Thymus (tissue), 11 donors: ENCODE results near the gene ZBTB7C. TPM values are rescaled to one million over a fixed set of nuclear protein-coding genes. Genes with fewer than 3 reads are reported as not detected.

Experiments
- DNase-seq, 9 donors: peaks; one replicate each; pipeline ENCODE4 v3.0.0-alpha.2; 2013; ENCODE audit warnings: low spot score in 9 of 9, low read depth in 6 of 9, missing footprints in 1 of 9
- H3K27ac ChIP-seq, 2 donors: one replicate each; pipeline ENCODE4 v1.5.1; 2013; ENCODE audit warnings: control low read depth in 1 of 2, low read depth in 1 of 2, low read length in 1 of 2, mild to moderate bottlenecking in 1 of 2, moderate library complexity in 1 of 2
- H3K27me3 ChIP-seq, 2 donors: one replicate each; pipeline ENCODE4 v1.5.1; 2013; ENCODE audit warnings: low read length in 1 of 2; ENCODE audit not compliant: control insufficient read depth in 2 of 2, insufficient read depth in 1 of 2
- H3K36me3 ChIP-seq, 2 donors: one replicate each; pipeline ENCODE4 v1.5.1; 2013; ENCODE audit warnings: low read length in 1 of 2, mild to moderate bottlenecking in 1 of 2, moderate library complexity in 1 of 2; ENCODE audit not compliant: control insufficient read depth in 2 of 2, insufficient read depth in 2 of 2
- H3K4me1 ChIP-seq, 2 donors: one replicate each; pipeline ENCODE4 v1.5.1; 2013; ENCODE audit warnings: low read length in 2 of 2; ENCODE audit not compliant: control insufficient read depth in 2 of 2, insufficient read depth in 2 of 2
- H3K4me3 ChIP-seq, 2 donors: one replicate each; pipeline ENCODE4 v1.5.1; 2013; ENCODE audit warnings: low read length in 2 of 2, control low read depth in 1 of 2, mild to moderate bottlenecking in 1 of 2
- H3K9me3 ChIP-seq, 2 donors: one replicate each; pipeline ENCODE4 v1.5.1; 2013; ENCODE audit warnings: low read length in 1 of 2, mild to moderate bottlenecking in 1 of 2; ENCODE audit not compliant: control insufficient read depth in 2 of 2, insufficient read depth in 1 of 2
- WGBS: extraction: QIAGEN DNeasy Blood & Tissue Kit; methylation state at CpG from one replicate; pipeline ENCODE4 v1.1.7; 2013; 5-methylcytosine and 5-hydroxymethylcytosine counted together
- polyA plus RNA-seq: library from polyadenylated mRNA; stranded (reverse); fragments of 200-250 nt; gene quantifications from one replicate; pipeline ENCODE4 v1.2.3, GENCODE V29; 2013
- total RNA-seq: library from RNA; stranded (reverse); fragments of 120-200 nt; gene quantifications from one replicate; pipeline ENCODE4 v1.2.4, GENCODE V29; 2013
- donor health status: healthy.

Gene ZBTB7C
- total and polyA plus RNA-seq, 2 donors, result 0.14 to 0.73 TPM

DNA sequence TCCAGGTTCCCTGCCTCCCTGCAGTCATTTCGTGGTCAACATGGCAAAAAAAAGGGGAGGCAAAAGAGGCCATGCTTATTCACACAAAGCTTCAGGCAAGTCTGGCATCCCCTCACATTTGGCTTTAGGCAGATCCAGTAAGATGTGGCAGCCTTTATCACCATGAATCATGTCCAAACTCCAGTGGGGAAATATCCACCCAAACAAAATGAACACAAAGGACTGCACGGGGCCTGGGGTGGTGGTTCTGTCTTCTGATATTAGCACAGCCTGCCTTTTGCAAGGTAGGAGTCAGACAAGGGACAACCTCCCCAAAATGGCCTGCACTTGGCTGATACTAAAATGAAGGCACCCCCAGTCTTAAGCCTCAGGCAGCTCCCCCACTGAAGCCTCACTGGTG, 129.9 kb downstream of the ZBTB7C start:
- Histone ChIP-seq H3K9me3 (no peaks in the 10 kb centered on the region), H3K27me3 (no peaks in the 10 kb centered on the region), H3K27ac (no peak overlapping the region), H3K4me3 (no peak overlapping the region), H3K4me1 (no peaks in the 10 kb centered on the region), H3K36me3 (no peaks in the 10 kb centered on the region)
- no peak for DNase-seq
- 74% methylated on average over 2 of the region's 2 CpGs for WGBS

DNA sequence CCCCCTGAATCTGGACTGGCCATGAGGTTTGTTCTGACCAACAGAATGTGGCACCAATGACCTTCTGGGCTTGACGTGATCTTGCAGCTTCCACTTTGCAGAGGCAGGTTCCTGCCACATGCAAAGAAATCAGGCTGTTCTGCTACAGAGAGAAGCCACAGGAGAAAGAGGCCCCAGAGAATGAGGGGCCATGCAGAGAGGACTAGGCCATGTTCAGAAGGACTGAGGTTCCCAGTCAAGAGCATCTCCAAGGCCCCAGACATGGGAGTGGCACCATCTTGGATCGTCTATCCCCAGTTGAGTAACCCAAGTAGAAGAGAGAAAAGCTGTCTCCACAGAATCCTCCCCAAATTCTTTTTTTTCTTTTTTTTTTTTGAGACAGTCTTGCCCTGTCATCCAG, 131.1 kb downstream of the ZBTB7C start:
- no peak for DNase-seq
- 97% methylated on average over 2 of the region's 2 CpGs for WGBS

DNA sequence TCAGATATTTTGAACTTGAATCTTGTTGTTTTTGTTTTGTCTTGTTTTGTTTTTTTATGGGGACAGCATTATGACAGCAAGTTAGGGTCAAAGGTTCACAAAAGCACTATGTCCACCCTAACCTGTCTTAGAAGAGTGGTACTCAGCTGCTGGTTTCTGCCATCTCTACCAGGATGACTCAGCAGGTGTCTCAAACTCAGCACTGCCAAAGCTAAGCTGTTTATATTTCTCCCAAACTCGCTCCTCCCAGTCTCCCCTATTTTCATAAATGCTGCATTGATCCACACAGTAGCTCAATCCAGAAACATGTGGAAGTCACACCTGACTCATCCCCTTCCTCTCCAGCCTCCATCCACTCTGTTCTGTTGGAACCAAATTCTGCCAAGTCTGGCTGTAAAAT, 134.9 kb downstream of the ZBTB7C start:
- Histone ChIP-seq H3K36me3 (no peaks in the 10 kb centered on the region), H3K4me3 (no peak overlapping the region), H3K27ac (no peak overlapping the region), H3K27me3 (no peaks in the 10 kb centered on the region), H3K4me1 (no peaks in the 10 kb centered on the region), H3K9me3 (no peaks in the 10 kb centered on the region)
- DNase-seq, result no peak
- 88% methylated on average over 1 of the region's 1 CpG for WGBS

More for the DNA sequence above, 131.1 kb downstream of the ZBTB7C start:
- no peaks in the 10 kb centered on the region for H3K27me3 ChIP-seq
- H3K9me3 ChIP-seq, result no peaks in the 10 kb centered on the region
- H3K27ac ChIP-seq, result no peak overlapping the region
- H3K4me3 ChIP-seq, result no peak overlapping the region
- no peaks in the 10 kb centered on the region for H3K36me3 ChIP-seq
- no peaks in the 10 kb centered on the region for H3K4me1 ChIP-seq

DNA sequence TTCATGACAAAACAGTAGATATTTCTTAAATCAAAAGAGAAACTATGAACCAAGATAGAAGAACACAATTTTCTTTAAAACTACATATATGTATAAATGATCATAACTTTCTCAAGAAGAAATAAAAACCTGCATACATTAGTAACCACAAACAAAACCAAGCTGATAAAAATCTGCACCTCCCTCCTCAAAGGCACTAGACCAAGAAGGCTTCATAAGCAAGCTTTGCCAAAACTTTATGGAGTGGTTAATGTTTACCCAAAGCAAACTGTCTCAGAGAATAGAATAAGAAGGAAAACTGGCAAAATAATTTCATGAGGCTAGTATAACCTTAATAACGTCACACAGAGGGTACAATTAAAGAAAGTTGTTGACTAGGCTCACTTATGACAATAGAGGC, 138.3 kb downstream of the ZBTB7C start:
- Histone ChIP-seq H3K27me3 (no peaks in the 10 kb centered on the region), H3K27ac (no peak overlapping the region), H3K36me3 (no peaks in the 10 kb centered on the region), H3K4me3 (no peak overlapping the region), H3K4me1 (no peaks in the 10 kb centered on the region), H3K9me3 (no peaks in the 10 kb centered on the region)
- no peak for DNase-seq
- 76% methylated on average over 1 of the region's 1 CpG for WGBS

DNA sequence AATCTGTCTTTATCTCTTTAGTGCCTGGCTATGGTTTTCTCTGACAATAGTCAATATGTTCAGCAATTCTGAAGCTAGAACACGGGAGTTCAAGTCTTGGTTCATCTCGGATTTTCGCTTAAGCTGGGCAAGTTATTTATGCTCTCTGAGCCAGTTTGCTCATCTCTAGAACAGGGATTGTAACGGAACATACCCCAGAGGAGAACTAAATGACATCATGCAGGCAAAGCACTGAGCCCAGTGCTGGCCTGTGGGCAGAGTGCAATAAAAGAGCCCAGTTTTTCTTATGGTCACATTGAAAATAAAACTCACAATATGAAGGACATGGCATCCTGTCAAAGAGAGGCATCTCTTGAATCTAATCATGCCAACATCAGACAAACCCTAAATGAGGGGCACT, 143.9 kb downstream of the ZBTB7C start:
- no peak overlapping the region for H3K4me3 ChIP-seq
- 93% methylated on average over 4 of the region's 4 CpGs for WGBS
- DNase-seq, result no peak
- H3K27me3 ChIP-seq, result no peaks in the 10 kb centered on the region
- H3K4me1 ChIP-seq, result no peaks in the 10 kb centered on the region
- no peaks in the 10 kb centered on the region for H3K36me3 ChIP-seq
- no peaks in the 10 kb centered on the region for H3K9me3 ChIP-seq
- H3K27ac ChIP-seq, result no peak overlapping the region

DNA sequence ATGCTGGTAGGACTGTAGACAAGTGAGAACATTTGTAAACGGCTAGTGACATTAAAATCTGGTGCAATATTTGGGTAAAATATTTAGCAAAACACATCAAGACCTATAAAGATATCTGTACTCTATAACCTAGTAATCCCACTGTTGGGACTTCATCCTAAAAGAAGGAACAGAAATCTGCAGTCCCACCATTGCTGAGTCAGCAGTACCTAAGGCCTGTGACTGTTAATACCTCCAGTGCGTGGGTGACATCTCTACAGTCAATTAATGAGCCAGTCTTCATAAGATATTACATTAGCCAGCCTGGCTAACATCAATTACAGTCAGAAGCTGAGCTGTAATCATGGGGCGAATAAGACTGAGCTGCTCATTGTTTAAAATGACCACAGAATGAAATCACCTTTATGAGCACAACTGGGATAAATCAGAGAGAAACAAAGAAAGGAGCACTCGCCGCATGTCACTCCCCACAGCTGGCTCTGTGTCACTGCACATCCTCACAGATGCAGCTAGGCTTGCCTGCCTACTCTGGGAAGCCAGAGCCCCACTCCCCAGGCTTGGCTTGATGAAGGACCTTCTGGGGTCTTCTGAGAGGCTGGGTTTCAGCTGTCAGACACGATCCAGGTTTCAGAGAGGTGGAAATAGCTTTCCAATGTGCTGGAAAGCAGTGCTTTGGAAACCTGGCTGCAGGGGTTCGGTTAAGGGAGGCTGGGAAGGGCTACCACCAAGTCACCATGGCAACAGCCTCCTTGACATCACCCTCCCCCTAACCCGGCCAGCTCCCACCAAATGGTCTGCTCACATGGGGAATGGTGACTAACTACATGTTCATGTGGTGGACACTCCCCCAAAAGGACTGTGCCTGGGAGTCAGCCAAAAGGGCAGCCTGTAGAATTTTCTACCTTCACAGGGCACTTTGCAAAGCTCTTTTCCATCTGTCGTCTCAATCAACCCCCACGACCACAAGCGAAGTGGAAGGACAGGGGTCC, 145.0 kb downstream of the ZBTB7C start:
- no peaks in the 10 kb centered on the region for H3K36me3 ChIP-seq
- H3K4me1 ChIP-seq, result no peaks in the 10 kb centered on the region
- H3K4me3 ChIP-seq, result no peak overlapping the region
- no peaks in the 10 kb centered on the region for H3K27me3 ChIP-seq
- no peak overlapping the region for H3K27ac ChIP-seq
- no peak for DNase-seq
- H3K9me3 ChIP-seq, result no peaks in the 10 kb centered on the region
- WGBS, result 86% methylated on average over 11 of the region's 11 CpGs

DNA sequence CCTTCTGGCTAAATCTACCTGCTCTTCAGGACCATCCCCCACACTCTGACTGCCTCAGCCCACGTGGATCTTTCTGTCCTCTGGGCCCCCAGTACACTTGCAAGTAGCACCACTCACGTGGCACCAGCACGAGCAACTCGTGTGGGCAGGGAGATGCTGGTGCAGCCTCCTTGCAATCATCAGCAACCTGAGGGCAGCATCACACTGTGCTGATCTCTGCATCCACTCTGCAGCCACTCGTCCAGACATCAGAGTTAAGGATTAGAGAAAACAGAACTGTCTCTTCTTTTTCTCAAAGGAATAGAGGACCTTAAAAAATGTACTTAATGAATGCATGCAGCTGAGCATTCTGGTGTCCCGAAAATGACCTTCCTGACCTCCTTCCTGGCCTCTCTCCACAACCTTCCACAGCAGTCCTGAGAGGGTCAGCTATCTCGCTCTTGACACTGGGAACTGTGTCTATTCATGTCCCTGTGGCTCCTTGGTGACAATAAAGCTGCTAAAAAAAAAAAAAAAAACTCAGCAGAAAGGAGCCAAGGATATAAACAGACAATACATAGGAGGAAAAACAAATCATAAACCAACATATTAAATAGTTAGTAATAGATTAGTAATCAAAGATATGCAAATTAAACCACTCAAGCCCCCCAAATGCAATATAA, 145.9 kb downstream of the ZBTB7C start:
- Histone ChIP-seq H3K4me1 (no peaks in the 10 kb centered on the region), H3K27me3 (no peaks in the 10 kb centered on the region), H3K27ac (no peak overlapping the region), H3K9me3 (no peaks in the 10 kb centered on the region), H3K4me3 (no peak overlapping the region), H3K36me3 (no peaks in the 10 kb centered on the region)
- no peak for DNase-seq
- WGBS, result 86% methylated on average over 7 of the region's 7 CpGs

DNA sequence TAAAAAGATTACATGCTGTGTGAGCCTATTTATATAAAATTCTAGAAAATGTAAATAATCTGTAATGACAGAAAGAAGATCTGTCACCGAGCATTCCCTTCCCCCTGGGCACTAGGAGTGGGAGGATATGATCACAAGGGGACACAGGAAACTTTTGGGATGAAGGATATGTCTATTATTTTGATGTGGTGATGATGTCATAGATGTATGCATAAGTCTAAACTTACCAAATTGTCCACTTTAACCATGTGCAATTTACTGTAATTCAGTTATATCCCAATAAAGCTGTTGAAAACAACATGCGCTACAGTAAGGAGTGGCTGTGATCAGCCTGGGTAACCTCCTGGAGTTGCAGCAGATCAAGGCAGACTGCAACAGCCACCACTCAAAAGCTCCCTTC, 148.9 kb downstream of the ZBTB7C start:
- WGBS, result 95% methylated on average over 2 of the region's 2 CpGs

DNA sequence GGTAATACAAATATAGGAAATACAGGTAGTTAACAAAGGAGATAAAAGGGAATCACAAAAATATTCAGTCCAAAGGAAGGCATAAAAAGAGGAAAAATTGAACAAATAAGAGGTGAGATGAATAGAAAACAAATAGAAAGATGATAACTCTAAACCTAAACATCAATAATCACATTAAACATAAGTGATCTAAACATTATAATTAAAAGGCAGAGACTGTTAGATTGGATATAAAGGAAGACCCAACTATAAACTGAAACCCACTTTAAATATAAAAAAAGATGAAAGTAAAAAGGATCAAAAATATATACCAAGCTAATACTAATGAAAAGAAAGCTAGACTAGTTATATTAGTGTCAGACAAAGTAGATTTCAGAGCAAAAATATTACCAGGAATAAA, 152.3 kb downstream of the ZBTB7C start:
- Histone ChIP-seq H3K4me3 (no peak overlapping the region), H3K27me3 (no peaks in the 10 kb centered on the region), H3K9me3 (no peaks in the 10 kb centered on the region), H3K4me1 (no peaks in the 10 kb centered on the region), H3K36me3 (no peaks in the 10 kb centered on the region), H3K27ac (no peak overlapping the region)
- DNase-seq, result no peak

More for the DNA sequence above, 148.9 kb downstream of the ZBTB7C start:
- Histone ChIP-seq H3K27ac (no peak overlapping the region), H3K9me3 (no peaks in the 10 kb centered on the region), H3K36me3 (no peaks in the 10 kb centered on the region), H3K4me3 (no peak overlapping the region), H3K27me3 (no peaks in the 10 kb centered on the region), H3K4me1 (no peaks in the 10 kb centered on the region)
- no peak for DNase-seq
